ENCODE results near the gene MPPED1.

- TF ChIP-seq CTCF (IDR thresholded peaks at IDR 0.05; ENCODE audit: borderline replicate concordance, extremely low read depth, low read length, poor library complexity, severe bottlenecking) (no peak), EZH2 (IDR thresholded peaks at IDR 0.05; ENCODE audit: borderline replicate concordance, low read depth, low read length, severe bottlenecking) (no peak)
Observed at GRCh38 chr22:43478621-43479300, 66.9 kb downstream of the MPPED1 start.
